Measurements from ENCODE around the gene SWAP70.
A peak's percentile ranks its signal among the peaks of the same experiment; 100 is the strongest.

Gene SWAP70

DNA sequence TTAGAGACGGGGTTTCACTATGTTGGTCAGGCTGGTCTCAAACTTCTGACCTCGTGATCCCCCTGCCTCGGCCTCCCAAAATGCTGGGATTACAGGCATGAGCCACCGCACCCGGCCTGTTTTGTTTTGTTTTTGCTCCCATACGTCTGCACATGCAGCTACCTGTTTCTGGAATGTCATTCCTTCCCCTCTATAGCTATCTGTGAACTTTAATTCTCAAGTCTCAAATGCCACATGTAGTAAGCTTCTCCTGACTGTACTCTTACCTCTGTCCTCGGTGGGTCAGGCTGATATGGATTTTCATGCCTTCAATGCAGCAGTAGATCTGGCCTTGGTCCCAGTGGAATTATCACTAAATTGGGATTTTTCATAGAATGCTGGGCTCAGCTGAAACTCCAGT lies 12.4 kb upstream of the SWAP70 start:
- intact Hi-C loops (cut with DNase I), result no loop called here
- no peak for DNase-seq

DNA sequence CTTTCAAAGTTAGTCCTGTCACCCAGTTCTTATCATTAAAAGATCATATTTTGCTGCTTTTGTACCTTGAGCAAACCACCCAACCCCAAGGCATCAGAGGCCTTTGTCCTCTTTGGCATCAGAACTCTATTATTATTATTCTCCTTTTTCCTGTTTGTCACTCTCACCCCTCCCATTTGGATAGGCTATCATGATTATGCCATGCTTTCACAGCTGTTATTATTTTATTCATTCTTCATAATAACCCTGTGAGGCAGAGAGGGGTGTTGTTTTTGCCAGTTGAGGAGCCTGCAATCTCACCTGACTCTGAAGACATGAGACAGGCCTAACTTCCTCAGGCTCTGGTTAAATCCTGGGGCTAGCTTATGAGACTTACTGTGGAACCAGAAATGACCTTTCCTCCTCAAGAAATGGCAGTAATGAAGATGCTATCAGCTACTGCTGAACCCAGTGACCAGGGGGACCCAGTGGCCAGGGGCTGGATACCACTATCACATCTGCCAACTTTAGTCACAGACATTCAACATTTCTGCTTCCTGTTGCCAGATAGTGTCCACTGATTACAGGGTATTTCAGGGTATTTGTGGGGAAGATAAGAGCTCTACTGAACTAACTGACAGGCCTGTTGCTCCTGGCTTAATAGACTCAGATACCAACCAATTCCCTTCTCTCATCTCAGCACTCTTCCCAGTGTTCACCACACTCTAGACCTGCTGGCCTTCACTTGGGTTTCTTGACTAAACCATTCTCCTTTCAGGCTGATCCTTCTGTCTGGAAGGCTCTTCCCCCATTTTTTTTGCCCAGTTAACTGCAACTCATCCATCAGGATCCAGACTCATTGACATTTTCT lies 11.8 kb upstream of the SWAP70 start:
- intact Hi-C loops (cut with DNase I), result no loop called here
- no peak for DNase-seq

DNA sequence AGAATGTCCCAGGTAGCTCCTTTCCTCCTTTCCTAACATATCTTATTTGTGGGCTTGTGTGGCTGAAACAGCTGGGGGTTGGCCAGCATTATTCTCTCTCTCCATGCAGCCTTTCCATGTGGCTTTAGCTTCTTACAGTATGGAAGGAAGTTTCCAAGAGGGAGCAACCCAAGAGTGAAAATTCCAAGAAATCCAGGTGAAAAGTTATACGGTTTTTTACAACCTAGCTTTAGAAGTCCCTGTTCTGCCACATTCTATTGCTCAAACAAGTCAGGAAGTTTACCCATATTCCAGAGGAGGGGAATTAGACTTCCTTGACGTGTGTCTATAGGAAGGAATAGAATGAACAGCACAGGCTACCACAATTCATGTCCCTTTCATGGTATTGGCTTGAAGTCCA lies 10.0 kb upstream of the SWAP70 start:
- DNase-seq, result no peak
- intact Hi-C loops (cut with DNase I), result no loop called here

DNA sequence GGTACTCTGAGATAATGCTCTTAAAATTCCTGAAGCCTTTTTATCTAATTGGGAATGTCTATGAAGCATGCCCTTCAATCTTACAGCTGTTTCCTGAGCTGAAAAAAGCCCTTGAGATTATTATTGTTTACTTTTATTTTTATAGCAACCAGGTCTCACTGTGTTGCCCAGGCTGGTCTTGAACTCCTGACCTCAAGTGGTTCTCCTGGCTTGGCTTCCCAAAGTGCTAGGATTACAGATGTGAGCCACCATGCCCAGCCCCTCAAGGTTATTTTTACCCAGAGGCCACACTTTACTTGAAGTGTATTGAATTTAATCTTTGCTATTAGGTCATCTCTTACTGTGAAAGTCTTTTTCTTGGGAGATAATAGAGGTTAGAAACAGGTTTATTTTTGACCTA lies 7.0 kb upstream of the SWAP70 start:
- no peak for DNase-seq
- intact Hi-C loops (cut with DNase I), result no loop called here

DNA sequence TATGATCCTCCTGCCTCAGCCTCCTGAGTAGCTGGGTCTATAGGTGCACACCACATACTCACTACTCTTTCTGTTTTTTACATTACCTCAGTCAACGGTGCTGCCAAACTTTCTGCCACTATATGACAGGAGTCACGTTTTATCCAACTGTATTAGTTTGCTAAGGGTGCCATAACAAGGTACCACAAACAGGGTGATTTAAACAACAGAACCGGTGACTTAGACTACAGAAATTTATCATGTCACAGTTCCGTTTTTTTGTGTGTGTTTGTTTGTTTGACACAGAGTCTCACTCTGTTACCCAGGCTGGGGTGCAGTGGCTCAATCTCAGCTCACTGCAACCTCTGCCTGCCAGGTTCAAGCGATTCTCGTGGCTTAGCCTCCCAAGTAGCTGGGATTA lies 6.3 kb upstream of the SWAP70 start:
- intact Hi-C loops (cut with DNase I), result no loop called here
- DNase-seq, result no peak

DNA sequence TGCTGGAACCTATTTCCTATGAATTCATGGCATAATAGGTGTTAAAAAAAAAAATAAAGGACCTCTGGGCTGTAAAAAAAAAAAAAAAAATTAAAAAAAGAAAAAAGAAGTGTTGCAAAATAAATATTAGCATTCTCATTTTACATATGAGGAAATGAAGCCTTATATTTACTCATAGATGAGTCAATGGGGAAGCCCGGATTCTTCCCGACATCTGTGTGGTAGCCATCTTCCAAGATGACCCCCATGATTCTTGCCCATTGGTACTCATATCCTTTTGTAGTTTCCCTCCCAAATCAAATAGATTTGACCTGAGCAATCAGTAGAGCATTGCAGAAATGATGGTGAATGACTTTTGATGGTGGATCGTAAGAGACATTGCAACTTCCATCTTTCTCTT lies 3.0 kb upstream of the SWAP70 start:
- DNase-seq, result no peak

DNA sequence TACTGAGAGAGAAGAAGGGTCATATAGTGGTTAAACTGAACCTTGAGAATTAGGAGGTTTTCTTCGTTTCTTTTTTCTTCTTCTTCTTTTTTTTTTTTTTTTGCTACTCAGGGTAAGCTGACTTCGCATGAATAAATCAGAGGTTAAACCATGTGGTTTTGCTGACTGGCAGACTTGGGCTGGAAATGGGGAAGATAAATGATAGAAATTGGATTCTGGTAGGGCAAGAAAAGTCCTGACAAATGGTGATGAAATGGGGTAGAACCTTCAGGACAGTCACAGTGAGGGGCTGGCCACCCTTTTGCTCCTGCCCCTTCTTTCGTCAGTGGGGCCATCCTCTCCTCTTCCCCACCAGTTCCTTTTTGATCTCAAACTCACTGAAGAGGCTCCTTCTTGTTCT lies 1.6 kb upstream of the SWAP70 start:
- DNase-seq, result no peak
- intact Hi-C loops (cut with DNase I), result loop anchor here (5.0 kb wide), 1 partner anchor 85 kb away; no protein-coding TSS in a partner anchor

More for the DNA sequence above, 3.0 kb upstream of the SWAP70 start:
- intact Hi-C loops (cut with DNase I), result loop anchor here (5.0 kb wide), 1 partner anchor 86 kb away; no protein-coding TSS in a partner anchor

DNA sequence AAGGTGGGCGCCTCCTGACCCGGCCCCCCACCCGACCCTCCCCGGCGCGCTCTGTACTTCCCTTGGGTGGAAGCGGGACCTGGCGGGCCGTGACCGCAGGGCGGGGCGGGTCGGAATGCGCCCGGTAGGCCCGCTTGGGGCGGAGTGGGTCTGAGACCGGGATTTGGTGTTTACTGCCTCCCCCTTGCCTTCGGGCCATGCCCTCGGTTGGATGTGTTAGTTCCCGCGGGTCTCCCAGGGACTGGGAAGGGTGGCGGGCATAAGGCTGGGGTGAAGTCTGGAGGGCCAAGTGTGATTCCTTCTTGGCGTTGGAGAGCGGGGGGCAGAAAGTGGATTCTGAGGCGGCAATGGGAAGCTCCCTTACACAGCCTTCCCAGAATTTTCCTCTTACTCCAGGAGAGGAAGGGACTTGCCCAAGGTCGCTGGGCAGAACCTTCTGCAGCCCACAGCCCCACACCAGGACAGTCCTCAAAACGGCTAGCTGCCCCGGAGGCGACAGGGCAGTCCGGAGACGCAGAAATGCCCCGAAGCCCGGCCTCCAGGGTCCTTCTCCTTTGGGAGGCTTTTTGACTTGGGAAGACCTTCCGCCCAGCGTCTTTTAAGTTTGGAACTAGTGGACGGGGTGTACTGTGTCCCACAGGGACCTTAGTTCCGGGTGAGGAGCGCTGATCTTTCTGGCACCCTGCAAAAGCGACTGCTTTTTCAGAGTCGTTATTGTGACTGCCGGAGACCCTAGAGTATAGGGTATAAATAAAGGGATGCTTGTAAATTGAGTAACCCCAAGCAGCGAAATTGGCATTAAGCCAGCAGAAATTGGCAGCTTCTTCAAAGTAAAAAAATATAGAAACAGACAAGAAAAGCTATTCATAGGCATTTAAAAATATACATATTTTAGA lies 647 bp downstream of the SWAP70 start:
- DNase-seq, result peak in 5 of 10 donors; percentile 3 to 85 (median 38)
- intact Hi-C loops (cut with DNase I), result loop anchor here (5.0 kb wide), 1 partner anchor 83 kb away; no protein-coding TSS in a partner anchor

DNA sequence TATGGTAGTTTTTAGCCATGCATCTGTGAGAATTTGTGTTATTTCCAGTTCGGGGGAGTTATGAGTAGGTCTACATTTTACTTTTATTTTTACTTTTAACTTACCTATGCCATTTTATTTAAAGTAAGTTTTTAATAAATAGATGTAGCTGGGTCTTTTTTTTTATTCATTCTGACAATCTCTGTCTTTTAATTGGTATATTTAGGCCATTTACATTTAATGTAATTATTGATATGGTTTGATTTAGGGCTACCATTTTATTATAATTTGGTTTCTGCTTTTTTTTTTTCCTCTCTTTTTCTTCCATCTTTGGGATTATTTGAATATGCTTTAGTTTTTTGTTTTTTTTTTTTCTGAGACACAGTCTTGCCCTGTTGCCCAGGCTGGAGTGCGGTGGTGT lies 1.9 kb downstream of the SWAP70 start:
- no peak for DNase-seq
- intact Hi-C loops (cut with DNase I), result no loop called here

DNA sequence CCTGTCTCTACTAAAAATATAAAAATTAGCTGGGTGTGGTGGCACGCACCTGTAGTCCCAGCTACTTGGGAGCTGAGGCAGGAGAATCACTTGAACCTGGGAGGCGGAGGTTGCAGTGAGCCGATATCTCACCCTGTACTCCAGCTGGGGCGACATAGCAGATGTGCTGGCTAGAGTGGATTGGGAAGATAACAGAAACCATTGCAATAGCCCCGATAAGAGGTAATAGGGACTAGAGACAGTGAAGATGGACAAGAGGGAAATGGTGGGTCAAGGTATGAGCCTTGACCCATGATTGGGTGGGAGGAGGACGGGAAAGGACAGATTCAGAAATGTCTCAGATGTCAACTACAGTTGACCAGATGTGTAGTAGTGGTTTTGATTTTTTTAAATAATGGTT lies 6.1 kb downstream of the SWAP70 start:
- intact Hi-C loops (cut with DNase I), result no loop called here
- no peak for DNase-seq

DNA sequence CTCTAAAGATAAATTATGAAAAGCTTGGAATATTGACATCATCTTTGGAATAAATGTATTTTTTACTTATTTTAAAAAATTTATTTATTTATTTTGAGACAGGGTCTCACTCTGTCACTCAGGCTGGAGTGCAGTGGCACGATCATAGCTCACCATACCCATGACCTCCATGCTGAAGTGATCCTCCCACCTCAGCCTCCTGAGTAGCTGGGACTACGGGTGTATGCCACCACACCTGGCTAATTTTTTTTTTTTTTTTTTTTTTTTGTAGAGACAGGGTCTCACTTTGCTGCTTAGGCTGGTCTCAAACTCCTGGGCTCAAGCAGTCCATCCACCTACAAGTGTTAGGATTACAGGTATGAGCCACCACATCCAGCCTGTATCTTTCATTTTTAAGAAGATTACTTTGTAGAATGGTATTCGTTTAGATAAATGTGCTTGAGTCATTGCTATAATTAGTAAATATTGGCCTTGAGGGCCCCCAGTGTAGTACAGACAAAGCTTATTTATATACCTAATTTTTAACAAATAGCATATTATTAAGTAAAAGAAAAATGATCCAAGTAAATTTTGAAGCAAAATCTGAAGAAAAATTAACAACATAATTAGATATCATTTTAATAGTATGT lies 8.5 kb downstream of the SWAP70 start:
- DNase-seq, result no peak
- intact Hi-C loops (cut with DNase I), result no loop called here

DNA sequence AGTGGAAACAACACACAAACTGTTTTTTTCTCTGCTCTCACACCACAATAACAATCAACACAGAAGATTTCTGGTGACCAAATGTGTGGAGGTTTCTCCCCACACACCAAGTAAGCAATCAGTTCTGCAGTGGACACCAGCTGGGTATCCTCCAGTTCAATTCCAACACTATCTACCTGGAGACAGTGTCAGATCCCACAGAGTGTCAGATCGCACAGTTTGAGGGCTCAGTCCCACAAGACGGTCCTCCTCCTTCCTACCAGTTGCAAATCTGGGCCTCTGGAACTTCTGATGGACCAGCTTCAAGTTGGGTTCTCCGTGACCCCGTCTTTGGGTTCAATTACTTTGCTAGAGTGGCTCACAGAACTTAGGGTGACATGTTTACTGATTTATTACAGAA lies 9.0 kb downstream of the SWAP70 start:
- DNase-seq, result no peak
- intact Hi-C loops (cut with DNase I), result no loop called here

DNA sequence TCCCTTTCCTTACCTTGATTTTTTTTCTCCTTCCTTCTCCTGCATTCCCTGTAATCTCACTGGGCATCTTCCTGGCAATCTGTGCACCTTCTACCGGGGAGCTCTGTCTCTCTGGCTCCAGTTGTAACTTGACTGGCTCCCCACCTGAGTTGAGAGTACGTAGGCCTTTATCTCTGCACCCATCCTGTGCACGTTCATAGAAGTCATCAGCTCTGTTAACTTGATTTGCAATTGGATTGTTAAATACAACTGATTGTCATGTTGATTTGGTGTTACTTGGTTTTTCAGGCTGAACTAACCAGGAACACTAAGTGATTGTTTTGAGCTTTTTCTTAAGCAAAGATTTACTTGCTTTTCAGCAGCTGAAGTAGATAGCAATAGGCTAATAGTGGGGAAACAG lies 11.8 kb downstream of the SWAP70 start:
- DNase-seq, result no peak
- intact Hi-C loops (cut with DNase I), result no loop called here

DNA sequence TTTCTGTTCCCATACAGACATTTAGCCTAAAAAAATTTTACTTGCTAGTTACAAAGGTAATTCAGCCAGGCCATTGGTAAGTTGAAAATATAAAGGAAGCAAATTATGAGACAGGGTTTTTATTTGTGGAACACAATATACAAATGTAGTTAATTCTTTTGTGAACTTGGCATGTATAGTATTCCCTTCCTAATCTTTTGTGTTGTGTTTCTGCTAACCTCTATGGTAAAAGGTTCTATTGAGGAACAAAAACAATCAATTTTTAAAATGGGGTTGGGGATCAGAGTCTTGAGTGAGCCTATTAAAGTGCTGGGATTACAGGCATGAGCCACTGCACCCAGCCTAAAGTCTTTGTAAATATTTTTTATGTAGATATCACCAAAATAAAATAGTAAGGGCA lies 14.1 kb downstream of the SWAP70 start:
- DNase-seq, result no peak
- intact Hi-C loops (cut with DNase I), result no loop called here

DNA sequence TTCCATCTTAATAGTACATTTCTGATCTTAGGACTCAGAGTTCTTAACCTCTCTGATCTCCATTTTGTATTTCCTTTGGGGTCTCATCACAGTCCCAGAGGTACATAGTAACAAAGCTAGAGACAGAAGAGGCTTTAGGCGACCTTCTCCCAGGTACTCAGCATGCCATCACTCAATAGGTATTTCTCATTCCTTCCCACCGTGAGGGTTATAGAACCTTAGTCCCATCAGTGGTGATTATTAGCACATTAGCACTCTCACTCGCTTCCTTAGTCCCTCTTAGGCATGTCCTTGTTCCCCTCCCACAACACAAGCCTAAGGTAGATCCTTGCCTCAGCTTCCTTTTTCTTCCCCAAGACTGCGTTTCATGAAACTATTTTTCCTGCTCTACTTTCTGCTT lies 14.7 kb downstream of the SWAP70 start:
- intact Hi-C loops (cut with DNase I), result no loop called here
- DNase-seq, result no peak

DNA sequence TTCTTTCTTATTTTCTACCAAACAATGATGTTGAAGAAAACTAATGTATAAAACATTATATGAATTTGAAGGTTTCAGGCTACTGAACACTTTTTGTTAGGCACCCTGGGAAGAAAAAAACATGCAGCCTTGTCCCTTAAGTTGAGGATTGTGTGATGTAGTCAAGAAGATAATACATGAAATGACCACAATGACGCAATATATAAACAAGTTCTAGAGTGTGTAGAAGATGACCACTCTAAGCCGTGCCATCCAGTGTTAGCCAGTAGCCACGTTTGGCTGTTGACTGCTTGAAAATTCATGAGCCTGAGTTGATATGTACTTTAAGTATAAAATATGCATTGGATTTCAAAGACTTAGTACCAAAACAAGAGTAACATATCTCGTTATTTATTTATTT lies 16.2 kb downstream of the SWAP70 start:
- intact Hi-C loops (cut with DNase I), result no loop called here
- DNase-seq, result no peak

DNA sequence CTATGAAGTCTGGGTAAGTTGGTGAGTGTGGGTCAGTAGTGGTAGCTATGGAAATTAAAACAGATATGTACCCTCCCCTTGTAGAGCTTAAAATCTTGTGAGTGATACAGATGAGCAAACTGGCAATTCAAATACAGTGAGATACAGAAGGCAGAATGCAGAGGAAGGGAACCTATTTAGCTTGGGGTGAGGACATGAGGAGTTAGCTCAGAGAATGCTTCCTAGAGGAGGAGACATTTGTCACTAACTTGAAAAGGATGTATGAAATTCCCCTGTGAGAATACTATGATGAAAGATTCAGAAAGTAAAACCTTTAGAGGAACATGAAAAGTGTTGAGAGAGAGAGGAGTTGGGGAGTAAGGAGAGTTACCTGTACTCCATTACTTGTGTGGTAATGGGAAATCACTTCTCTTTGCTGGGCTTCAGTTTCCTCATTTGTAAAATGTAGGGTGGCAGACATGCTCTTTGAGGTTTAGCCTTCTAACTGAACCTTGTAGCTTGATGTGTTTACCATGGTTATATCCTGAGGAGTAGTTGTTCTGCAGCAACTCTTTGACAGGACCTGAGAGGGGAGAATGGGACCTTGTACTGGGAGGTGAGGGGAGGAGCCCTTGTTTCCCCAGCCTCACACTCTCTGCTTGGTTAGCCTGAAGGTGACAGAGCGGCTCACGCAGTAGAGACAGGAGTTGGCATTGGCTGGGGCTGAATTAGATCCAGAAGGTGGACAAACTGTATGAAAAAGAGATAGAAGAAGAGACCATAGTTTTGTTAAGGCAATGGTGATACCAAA lies 17.9 kb downstream of the SWAP70 start:
- intact Hi-C loops (cut with DNase I), result no loop called here
- no peak for DNase-seq

DNA sequence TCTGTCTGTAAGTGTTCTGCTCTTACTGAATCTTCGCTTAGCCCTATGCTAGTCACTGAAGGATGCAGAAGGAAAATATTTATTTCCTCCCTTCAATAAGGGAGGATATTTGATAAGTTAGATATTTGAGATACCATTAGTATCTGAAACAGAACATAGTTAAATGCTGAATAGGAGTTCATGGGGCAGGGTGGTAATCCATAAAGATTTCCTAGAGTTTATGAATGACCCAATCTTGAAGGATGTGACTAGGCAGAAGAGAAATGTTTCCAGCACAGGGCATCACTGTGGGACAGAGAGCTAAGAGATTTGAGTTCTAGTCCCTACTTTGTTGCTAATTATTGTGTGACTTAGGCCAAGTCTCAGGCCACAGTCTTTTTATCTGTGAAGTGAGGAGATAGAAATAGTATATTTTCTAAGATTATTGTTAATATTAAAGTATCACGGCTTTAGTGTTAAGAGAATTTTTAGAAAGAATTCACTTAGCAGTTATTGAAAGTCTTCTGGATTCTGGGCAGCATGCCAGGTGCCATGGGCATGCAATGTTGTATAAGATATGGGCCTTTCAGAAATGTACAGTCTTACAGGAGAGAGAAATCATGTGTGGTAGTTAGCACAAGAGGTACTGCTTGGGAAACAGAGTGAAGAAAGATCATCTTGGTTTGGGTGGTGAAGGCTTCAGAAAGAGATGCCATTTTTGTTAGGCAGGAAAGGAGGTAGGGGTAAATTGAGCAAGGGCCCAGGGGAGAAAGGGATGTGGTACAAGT lies 24.0 kb downstream of the SWAP70 start:
- peak in 1 of 10 donors; percentile 42 for DNase-seq
- intact Hi-C loops (cut with DNase I), result no loop called here

DNA sequence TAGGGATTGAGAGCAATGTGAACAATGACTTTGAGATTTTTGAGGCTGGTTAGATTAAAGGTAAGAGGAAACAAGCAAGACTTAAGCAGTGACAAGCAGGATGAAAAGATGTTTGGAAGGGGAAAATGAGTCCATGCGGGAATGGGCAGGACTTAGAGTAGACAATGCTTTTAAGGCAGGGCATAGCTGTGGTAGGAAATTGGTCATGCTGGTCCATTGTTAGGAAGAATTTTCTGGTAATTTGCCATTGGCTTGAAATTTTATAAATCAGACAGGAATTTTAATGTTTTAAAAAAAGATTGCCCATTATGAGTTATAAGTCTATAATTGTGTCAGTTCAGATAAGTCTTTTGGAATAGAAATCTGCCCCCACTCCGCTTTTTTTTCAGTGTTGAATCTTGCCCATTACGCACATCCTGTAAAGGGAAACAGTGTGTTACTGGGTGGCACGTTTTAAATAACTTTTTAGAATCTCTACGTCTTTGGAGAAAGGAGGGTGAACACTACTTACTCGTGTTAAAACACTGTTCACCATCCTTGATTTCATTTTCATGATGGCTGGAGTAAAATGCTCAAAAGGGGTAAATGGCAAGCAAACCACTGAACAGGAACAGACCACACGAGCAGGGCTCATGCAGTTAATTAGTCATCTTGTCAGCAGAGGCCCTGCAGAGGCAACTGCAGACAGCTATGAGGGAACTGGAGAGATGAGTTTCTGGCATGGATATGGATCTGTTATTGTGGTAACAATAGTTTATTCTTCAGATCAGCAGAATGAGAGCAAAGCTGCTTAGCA lies 25.0 kb downstream of the SWAP70 start:
- DNase-seq, result peak in 5 of 10 donors; percentile 29 to 90 (median 38)
- intact Hi-C loops (cut with DNase I), result no loop called here
